ENCODE measurements around the gene BLZF1.

The BLZF1 gene

DNA sequence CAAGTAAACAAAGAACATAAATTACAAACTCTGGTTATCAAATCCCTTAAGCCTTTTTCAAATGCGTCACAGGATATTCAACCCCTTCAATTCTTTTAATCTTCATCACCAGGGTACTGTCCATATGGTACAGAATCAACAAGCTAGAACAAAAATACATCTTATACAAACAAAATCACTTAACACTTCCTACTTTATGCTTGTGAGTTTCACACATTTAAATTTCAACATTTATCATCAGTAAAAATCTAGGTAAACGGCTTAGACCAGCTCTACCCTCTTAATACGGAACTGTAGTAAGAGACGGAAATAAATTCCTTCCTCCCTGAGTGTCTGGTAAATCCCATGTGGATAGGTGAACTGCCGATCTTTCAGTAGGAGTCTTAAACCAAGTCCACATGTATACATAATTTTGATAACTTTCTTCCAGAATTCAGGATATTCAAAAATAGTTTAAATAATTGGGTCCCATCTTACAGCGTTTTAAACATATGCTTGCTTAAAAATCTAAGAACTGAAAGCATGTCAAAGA, 58.2 kb downstream of the BLZF1 start:
- ATAC-seq, result peak; percentile 71
- no peak for TF ChIP-seq ARNTL (CRISPR knock-in tag; IDR thresholded peaks at IDR 0.05; ENCODE audit: borderline replicate concordance, low read depth)
- 0 out of 2 replicates have a peak, but pooled peaks have one; percentile 18 for TF ChIP-seq TOX (CRISPR knock-in tag; IDR thresholded peaks at IDR 0.05; ENCODE audit: borderline replicate concordance)
- TF ChIP-seq, protein P1, sequence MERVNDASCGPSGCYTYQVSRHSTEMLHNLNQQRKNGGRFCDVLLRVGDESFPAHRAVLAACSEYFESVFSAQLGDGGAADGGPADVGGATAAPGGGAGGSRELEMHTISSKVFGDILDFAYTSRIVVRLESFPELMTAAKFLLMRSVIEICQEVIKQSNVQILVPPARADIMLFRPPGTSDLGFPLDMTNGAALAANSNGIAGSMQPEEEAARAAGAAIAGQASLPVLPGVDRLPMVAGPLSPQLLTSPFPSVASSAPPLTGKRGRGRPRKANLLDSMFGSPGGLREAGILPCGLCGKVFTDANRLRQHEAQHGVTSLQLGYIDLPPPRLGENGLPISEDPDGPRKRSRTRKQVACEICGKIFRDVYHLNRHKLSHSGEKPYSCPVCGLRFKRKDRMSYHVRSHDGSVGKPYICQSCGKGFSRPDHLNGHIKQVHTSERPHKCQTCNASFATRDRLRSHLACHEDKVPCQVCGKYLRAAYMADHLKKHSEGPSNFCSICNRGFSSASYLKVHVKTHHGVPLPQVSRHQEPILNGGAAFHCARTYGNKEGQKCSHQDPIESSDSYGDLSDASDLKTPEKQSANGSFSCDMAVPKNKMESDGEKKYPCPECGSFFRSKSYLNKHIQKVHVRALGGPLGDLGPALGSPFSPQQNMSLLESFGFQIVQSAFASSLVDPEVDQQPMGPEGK (CRISPR knock-in tag; IDR thresholded peaks at IDR 0.05; ENCODE audit: borderline replicate concordance), result no peak
- TF ChIP-seq, protein P2, sequence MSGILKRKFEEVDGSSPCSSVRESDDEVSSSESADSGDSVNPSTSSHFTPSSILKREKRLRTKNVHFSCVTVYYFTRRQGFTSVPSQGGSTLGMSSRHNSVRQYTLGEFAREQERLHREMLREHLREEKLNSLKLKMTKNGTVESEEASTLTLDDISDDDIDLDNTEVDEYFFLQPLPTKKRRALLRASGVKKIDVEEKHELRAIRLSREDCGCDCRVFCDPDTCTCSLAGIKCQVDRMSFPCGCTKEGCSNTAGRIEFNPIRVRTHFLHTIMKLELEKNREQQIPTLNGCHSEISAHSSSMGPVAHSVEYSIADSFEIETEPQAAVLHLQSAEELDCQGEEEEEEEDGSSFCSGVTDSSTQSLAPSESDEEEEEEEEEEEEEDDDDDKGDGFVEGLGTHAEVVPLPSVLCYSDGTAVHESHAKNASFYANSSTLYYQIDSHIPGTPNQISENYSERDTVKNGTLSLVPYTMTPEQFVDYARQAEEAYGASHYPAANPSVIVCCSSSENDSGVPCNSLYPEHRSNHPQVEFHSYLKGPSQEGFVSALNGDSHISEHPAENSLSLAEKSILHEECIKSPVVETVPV (CRISPR knock-in tag; IDR thresholded peaks at IDR 0.05), result no peak
- no peak for TF ChIP-seq RARB (CRISPR knock-in tag; IDR thresholded peaks at IDR 0.05)

DNA sequence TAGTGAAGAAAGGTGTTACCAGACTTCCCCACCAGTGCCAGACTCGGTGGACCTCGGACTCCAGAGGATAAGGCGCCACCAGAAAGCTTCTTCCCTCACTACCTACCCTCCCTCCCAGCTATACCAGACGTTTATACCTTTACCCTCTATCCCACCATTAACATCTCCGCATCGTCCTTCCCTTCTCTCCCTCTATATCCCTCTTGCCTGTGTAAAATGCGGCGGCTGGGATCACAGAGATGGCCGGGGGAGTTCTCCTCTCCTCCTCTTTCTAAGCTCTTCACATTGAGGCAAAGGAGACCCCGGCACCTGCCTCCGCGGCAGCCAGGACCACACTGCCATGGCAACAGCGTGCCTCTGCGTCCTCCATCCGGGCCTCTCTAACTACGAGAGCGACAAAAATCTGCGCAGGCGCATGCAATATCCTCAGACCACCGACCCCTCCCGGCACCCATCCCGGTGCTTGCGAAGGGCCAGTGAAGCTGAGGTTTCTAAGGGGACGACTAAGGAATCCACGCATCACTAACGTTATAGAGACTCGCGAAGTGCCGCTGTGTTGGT, 59.2 kb downstream of the BLZF1 start, which contains the start of gene CCDC181:
Gene CCDC181 (minus strand): TSS at position 394 of the 561 bp plus-strand sequence. CDS start 2,547 bp downstream, outside the sequence.
- peak; percentile 99 for ATAC-seq
- TF ChIP-seq ZNF70 (CRISPR knock-in tag; IDR thresholded peaks at IDR 0.05) (no peak), CSDC2 (CRISPR knock-in tag; IDR thresholded peaks at IDR 0.05) (no peak), OSR1 (CRISPR knock-in tag; IDR thresholded peaks at IDR 0.05) (no peak), SNAI2 (CRISPR knock-in tag; IDR thresholded peaks at IDR 0.05) (no peak), TOX (CRISPR knock-in tag; IDR thresholded peaks at IDR 0.05; ENCODE audit: borderline replicate concordance) (no peak)
- TF ChIP-seq, protein P3, sequence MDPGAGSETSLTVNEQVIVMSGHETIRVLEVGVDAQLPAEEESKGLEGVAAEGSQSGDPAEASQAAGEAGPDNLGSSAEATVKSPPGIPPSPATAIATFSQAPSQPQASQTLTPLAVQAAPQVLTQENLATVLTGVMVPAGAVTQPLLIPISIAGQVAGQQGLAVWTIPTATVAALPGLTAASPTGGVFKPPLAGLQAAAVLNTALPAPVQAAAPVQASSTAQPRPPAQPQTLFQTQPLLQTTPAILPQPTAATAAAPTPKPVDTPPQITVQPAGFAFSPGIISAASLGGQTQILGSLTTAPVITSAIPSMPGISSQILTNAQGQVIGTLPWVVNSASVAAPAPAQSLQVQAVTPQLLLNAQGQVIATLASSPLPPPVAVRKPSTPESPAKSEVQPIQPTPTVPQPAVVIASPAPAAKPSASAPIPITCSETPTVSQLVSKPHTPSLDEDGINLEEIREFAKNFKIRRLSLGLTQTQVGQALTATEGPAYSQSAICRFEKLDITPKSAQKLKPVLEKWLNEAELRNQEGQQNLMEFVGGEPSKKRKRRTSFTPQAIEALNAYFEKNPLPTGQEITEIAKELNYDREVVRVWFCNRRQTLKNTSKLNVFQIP (CRISPR knock-in tag; IDR thresholded peaks at IDR 0.05; ENCODE audit: borderline replicate concordance, low read depth), result no peak
